ENCODE data around the gene PMPCA.
A peak's percentile ranks its signal among the peaks of the same experiment; 100 is the strongest.
"Not testable (repeated sequence)": the region's sequence is repeated elsewhere in the genome, so short reads cannot be mapped to it uniquely, and the experiment has no call there.

PMPCA gene

DNA sequence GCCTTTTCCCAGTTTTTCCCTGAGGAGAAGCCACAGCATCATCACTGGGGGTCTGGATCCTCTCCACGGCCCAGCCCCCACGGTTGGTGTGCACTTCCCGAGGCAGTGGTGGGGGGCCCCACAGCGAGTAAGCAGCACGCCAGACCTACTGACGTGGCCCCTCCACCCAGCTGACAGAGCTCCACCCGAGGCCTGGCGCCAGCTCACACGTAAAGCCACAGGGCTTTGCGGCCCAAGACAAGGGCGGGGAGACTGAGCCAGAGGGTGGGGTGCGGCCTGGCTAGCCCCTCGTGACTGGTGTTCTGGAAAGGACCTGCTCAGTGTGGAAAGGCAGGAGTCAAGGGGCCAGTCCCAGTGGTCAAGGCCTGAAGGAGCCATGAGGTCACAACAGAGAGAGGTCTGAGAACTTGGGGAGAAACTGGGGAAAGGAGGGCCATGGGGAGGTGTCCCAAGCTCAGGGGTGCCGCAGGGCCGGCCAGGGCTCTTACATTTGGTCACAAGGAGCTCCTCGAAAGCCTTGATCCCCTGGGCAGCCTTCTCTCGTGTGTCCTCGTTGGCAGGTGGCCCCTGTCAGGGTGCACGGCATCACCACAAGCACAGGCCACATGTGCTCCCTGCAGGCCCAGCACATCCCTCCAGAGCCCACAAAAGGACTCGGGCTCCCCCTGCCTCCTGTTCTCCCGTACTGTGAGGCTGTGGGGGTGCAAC lies 16.0 kb upstream of the PMPCA start:
- DNase-seq (ENCODE audit: low read depth), result no peak

DNA sequence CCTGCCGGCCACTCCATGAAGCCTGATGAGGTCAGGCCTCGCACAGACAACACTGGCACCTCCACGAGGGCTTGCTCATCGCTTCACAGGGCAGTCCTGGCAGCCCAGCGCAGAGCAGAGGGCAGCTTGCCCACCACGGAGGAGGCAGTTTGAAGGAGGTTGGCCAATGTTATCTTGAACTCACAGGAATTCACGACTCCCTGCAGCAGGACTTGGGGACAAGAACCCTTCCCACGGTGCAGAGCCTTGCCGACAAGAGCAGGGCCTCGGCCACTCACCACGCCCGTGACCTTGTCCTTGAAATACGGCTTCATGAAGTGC lies 15.5 kb upstream of the PMPCA start:
- DNase-seq (ENCODE audit: low read depth), result no peak

DNA sequence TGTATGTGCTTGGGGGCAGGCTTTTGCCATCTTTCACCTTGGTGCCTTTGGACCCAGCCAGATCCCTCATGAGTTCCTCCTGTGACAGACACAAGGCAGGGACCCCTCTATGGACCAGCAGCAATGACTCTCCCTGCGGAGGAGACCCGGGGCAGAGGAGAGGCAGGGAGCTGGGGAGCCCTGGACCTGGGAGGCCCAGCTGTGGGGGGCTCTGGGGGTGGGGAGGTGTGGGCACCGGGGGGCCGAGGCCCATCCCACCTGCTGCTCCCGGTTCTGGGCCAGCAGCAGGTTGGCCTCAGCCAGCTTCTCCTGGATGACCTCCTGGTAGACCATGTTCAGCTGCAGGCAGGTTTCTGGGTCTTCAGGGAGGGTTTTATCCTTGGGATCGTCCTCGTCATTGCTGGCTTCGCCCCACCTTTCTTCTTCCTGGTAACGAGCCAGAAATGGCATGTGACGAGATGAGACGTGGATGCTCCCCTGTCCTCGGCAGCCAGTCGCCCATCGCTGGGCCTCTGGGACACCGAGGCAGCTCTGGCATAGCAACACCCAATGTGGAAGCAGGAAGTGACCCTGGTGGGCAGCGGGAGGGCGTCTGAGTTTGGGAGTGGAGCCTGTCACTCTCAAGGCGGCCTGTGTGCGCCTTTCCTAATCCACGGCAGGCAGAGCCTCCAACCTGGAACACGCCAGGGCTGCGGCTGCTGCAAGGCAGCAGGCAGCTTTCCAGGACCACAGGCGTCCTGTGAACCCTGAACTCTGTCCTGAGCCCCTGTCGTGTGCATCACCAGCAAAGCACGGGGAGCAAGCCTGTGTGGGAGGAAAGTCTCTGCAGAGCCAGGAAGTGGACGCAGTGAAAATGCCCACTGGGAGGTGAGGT lies 14.9 kb upstream of the PMPCA start:
- no peak for DNase-seq (ENCODE audit: low read depth)

DNA sequence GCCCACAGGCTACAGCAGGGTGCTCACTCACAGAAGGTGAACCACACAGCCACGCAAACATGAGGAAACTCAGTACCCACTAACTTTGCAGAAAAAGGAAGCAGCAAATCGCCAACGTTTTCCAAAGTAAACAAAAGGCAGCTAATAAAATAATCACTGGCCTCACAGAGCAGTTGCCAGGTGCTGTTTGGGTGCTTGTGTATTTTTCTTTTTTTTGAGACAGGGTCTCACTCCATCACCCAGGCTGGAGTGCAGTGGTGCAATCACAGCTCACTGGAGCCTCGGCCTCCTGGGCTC lies 14.3 kb upstream of the PMPCA start:
- DNase-seq (ENCODE audit: low read depth), result no peak

DNA sequence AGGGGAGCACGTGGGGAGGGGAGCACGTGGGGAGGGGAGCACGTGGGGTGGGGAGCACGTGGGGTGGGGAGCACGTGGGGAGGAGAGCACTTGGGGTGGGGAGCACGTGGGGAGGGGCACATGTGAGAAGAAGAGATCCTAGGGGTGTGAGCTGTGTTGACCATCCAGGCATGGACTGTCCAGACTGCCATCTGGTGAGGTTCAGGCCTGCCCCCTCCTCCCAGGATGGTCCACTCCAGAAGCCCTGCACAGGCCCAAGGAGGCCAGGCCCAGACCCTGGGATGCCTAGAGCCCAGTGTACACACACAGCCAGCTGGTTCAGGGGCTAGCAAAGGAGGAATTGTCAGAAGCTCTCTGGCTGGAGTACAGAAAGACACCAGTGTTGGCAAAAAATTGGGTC lies 12.8 kb upstream of the PMPCA start:
- DNase-seq (ENCODE audit: low read depth), result no peak

DNA sequence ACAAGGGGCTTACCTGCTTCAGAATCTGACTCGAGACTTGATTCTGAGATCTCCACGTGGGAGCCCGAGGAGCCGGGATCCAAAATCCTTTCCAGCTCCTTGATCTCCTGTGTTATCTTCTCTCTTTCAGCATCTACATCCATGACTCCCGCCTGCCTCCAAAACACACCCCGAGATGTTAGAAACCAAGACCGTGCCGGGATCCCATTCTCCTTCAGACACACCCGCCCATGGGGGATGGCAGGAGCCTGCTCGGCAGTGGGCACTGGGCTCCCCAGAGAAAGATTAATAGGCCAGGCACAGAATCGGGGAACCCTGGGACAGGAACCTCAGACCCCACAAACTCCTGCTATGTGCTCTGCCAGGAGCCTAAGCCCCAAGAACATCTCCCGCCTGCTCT lies 12.2 kb upstream of the PMPCA start:
- no peak for DNase-seq (ENCODE audit: low read depth)

DNA sequence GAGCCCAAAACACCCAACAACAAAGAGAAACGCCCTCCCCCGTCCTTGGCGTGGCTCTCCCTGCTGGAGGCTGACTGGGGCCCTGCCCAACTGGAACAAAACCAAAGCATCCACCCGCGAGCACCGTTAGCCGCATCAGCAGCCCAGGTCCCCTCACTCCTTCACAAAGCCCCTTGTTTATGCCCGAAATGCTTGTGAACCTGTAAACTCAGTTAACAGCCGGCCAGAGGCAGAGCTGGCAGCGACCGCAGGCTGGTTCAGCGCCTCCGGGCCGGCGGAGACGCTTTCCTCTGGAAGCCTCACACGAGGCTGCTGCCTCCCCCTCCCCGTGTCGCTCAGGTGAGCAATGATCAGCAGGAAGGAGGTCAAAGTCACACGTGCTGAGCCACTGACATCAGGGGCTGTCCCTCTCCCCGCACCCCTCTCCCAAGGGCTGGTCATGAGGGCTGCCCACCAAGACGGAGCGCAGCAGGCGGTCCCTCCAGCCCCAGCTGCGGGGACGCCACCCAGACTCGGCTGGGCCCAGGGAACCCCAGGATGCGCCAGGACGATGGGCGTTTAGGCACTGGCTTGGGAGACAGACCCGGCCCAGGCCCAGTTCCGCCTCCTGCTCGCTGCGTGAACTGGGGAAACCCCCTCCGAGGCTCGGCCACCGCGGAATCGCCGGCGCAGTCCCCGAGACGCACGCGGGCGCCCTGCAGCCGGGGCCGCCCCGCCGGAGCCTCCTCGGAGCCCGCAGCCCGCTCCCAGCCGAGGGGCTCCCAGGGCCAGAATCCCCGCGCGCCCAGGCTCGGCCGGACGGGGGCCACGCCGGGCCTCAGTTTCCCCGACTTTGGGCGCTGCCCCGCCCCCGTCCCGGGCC lies 11.1 kb upstream of the PMPCA start:
- DNase-seq (ENCODE audit: low read depth), result no peak

DNA sequence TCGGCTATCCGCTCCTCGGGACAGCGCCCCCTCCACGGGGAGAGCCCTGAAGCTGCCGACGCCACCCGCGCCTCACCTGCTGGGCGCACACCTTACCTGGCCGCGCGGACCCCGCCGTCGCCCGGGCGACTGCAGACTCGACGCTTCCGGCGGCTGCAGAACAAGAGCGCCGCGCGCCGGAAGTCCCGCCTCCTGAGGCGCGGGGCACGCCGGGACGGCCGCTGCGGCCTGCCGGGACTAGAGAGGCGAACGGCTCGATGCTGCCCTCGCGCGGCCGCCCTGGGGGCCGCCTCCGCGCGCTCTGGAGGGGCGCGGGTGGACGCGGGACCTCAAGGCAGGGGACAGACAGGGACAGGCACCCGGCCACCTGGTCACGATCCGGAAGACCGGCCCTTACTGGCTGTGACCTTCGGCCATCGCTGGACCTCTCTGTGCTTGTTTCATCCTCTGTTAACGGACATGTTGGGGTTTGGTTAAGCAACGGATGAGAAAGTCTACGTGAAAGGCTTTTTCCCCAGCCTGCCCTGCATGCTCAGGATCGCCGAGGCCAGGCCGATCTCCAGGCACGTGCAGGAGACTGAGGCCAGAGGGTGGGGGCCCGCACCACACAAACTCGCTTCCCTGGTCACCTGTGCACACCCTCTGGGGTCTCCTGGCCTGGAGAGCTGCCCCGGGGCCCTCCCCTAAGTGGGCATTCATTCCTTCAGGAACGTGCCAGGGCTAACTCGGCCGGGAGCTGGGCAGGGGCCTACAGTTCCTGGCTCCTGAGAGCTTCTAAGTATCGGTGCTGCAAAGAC lies 10.2 kb upstream of the PMPCA start, which contains the start of gene SNAPC4:
SNAPC4 (minus strand) TSS at position 133 of the 797 bp plus-strand sequence. CDS start 1,742 bp downstream, outside the sequence.
- DNase-seq (ENCODE audit: low read depth), result peak; percentile 59

DNA sequence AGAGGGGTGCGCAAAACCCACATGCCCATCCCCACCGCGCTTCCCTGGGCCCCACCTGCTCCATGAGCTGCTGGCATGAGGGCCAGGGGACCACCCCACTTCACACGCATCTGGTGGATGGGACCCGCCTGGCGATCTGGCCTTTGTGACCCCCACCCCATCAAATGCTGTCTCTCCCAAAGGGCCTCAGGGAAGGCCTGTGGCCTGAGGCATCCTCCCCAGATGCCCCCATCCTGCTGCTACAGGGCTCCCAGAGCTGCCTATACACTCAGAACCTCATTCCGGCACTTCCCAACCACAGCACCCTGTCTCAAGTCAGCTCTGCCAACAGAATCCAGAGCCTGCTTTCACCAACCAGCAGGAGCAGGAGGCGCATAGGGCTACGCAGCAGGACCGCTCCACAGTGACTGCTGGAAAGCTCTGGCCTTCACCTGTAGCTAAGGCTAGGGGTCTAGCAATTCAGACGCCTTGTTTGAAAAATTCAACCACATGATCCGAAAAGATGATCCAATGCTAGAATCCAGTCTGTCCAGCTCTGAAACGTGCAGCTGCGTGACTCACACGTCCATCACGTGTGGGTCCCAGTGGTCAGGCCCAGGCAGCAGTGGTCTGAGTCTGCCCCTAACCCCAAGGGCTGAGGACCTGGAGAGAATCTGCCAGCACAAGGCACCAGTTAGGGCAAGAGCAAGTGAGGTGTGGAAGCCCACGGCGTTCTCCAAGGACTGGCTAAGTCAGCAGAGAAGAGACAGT lies 9.1 kb upstream of the PMPCA start:
- DNase-seq (ENCODE audit: low read depth), result no peak

DNA sequence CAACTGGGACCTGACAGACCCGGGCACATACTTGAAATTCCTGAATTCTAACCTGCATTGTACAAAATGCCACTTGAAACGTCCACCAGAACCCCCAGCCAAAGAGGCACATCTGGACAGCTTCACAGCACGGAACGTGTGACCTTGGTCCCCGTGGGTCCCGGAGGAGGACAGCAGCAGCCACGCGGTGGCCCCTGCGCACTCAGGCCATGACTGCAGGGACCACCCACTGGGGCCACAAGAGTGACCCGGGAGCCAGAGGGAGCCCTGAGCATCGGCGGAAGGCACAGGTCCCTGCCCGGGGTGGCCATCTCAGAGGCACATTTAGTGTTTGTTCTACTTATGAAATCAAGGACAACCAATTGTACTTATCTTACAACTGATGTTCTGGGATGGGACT lies 8.4 kb upstream of the PMPCA start:
- DNase-seq (ENCODE audit: low read depth), result no peak

DNA sequence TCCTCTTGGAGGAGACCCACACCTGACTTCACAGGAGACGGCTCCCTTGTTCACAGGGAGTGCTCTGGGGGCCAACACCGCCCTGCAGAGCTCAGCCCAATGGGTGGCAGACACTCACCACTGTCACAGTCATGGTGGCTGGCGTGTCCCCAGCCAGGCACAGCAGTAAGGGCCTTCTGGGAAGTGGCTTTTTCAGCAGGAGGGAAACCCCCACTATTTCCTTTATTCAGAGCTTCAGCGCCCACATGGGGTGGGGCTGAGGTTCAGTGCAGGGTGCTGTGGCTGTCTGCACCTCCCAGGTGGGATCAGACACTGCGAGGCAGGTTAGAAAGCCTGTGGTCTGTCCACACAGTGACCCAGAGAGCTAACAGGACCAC lies 6.9 kb upstream of the PMPCA start:
- DNase-seq (ENCODE audit: low read depth), result no peak

DNA sequence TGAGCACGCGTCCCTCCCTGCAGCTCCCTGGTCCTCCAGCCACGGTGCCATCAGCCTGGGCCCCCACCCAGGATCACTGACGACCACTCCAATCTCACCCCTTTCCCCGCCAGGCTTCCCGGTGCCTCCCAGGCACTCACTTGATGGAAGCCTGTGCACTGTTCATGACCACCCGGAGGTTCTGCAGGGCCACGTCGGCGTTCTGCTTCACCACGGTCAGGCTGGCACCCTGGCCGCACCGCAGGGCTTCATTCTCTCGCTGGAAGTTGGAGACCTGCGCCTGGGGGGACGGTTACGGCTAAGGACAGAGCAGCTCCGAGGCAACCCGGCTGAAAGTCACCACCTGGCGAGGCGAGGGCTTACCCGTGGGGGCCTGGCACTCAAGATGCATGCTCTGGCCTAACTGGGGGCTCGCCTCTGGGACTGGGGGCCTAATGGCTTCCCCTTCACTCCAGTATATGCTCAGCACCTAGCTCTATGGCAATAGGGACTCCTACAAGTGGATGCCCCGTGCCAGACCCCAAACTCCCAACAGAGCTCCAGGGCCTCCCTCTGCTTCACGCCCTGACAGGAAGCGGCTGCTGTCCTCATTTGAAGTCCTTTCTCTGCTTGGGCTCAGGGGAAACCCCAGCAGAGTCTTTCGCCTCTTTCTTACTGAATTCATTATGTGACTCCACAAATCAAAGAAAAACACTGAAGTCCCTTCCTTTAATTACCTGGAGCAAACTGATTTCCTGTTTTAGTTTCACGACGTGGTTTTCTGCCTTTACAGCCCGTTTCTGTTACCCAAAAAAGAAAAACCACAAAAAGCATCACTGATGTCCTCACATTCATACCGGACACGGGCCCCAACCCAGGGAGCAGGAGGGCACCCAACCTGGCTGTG lies 6.3 kb upstream of the PMPCA start:
- no peak for DNase-seq (ENCODE audit: low read depth)

DNA sequence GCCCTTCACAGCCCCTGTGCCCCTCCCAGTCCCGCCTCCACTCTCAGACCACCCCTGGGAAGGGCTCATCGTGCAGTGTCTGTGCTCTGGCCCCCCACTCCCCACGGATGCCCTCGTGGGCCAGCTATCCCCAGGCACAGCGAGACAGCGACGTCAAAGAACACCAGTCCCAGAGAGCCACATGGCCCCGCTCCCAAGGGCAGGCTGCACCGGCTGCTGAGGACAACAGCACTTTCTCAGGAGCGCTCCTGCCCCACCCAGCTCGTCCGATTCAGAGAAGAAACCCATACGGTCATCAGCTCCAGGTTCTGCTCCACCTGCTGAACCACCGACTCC lies 5.7 kb upstream of the PMPCA start:
- DNase-seq (ENCODE audit: low read depth), result no peak

DNA sequence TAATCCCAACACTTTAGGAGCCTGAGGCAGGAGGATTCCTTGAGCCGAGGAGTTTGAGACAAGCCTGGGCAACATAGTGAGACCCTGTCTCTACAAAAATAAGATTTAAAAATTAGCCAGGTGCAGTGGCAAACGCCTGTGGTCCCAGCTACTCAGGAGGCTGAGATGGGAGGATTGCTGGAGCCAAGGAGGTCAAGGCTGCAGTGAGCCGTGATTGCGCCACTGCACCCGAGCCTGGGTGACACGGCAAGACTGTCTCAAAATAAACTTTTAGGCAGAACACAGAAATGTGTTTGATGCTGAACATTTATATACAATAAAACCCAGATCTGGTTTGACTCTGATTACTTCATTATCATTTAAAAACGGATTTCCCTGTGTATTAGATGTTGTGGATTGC lies 5.0 kb upstream of the PMPCA start:
- DNase-seq (ENCODE audit: low read depth), result no peak

DNA sequence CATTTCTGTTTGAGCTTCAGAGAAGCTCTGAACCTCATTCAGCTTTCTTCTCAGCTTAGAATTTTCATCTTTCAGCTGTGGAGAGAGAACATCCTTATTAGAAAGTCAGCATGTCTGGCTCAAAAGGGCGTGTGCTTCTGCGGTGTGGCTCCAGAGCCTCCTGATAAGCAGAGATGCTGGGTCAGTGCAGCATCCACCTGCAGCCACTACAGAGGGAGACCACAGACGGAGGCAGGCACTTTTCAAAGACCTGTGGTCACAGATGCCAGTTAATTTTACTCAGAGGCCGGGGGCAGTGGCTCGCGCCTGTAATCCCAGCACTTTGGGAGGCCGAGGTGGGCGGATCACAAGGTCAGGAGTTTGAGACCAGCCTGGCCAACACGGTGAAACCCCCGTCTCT lies 4.6 kb upstream of the PMPCA start:
- not testable (repeated sequence) for DNase-seq (ENCODE audit: low read depth)

DNA sequence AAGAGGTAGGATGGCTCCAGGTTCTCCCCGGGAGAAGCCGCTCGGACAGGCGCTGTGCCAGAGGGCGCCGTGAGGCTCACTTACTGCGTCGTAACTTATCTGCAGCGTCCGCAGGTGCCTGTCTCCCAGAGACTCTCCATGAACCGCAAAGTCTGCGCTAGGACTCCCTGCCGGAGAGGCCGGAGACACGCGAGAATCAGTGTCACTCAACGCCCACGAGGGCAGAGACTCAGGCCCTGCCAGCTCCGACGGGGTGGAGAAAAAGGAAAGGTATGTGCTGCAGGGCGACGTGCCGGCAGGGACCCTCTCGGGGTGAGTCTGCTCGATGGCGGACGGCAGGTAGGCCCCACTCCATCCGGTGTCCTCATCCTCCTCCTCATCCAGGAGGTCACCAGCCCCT lies 3.4 kb upstream of the PMPCA start:
- DNase-seq (ENCODE audit: low read depth), result not testable (repeated sequence)

DNA sequence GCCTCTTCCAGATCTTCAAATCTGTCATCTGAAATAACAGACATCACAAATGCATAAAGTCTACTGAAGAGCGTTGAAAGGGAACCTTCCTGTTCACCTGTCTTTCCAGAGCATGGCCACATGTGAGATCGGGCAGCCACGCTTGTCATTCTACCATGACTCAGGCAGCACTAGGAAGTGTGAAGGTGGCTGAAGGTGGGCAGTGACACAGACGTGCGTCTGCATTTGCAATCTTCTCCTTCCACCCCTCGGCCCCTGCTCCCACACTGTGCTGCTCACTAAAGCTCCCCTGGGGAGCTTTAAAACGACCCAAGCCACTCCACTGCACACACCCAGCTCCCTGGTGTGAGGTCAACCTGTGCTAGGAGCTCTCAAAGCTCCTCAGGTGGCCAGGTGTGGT lies 2.5 kb upstream of the PMPCA start:
- DNase-seq (ENCODE audit: low read depth), result no peak

DNA sequence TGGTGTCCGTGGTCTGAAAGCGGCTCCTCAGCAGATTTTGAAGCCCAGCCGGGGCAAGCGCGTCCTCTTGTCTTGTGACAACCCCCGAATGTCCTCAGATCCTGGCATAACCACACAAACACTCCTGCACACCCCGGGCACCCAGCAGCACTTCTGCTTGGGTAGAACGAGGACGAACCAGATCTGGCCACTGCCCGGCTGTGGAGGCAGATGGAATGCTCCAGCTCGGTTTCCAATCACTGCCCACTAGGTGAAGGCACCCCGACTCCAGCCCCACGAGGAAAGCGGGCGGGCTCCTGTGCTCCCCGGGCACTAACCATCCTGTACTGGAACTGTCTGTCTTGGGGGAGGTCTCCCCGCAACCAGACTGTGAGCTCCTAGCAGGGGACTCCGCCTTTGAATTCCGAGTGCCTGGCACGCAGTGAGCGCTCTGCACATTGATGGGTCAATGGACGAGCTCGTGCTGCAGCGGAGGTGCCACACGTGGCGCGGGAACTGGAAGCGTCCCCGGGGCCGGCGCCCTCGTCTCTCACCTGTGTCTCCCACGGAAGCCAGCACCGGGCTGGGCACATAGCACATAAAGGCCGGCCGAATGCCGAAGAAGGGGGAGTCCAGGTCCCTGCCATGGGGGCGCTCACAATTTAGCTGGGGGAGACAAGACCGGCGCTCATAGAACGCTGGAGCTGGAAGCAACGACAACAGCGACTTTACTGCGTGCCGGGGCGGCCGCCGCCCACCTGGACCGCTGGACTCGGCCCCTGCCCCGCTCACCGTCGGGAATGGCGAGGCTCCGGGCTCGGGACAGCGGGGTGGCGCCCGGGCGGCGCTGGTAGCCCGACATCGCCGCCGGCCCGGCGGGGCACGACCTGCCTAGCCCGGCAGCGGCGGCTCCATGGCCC lies 652 bp upstream of the PMPCA start:
- no peak for DNase-seq (ENCODE audit: low read depth)

DNA sequence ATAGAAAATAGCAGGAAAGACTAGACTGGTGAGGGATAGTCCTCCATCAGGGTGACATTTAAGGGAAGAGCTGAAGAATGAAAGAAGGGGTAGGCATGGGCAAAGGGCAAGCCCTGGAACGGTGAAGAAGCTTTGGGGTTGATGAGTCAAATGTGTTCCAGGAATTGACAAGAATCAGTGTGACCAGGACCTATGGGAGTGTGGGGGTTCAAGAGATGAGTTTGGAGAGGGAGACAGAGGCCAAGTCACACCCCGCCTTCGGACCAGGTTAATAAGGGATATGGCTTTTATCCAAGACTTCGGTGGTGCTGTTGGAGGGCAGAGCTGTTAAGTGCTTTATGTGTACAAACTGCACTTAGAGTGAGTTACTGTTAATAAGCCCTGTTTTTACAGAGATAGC lies 920 bp downstream of the PMPCA start:
- DNase-seq (ENCODE audit: low read depth), result no peak

Measured in GM04504 (cell line).